Smooth muscle cell (in vitro differentiated cells): Measurements from ENCODE around the gene ANKRD39. TPM values are rescaled to one million over a fixed set of nuclear protein-coding genes. Genes with fewer than 3 reads are reported as not detected.

Source experiments
- DNase-seq: peaks from one replicate; lab custom pipeline; 2025; ENCODE audit not compliant: unreplicated experiment; lab: John Stamatoyannopoulos, UW
- H2AFZ ChIP-seq: fragments of 200-600 bp; sonication (generic); 2 replicates; pipeline ENCODE4 v1.6.0; 2016; ENCODE audit warnings: antibody characterized with exemption, low read depth, mild to moderate bottlenecking
- H3F3A ChIP-seq: fragments of 200-600 bp; sonication (generic); 2 replicates; pipeline ENCODE4 v1.6.0; 2017; ENCODE audit warnings: antibody characterized with exemption, low read depth
- H3K27ac ChIP-seq: fragments of 200-600 bp; sonication (generic); 2 replicates; pipeline ENCODE4 v1.5.1; 2016; ENCODE audit warnings: low read depth, mild to moderate bottlenecking
- H3K27me3 ChIP-seq: fragments of 200-600 bp; sonication (generic); 2 replicates; pipeline ENCODE4 v1.6.1; 2016; ENCODE audit warnings: low read depth, mild to moderate bottlenecking
- H3K36me3 ChIP-seq: fragments of 200-600 bp; sonication (generic); 2 replicates; pipeline ENCODE4 v1.5.1; 2016; ENCODE audit warnings: low read depth
- H3K4me1 ChIP-seq: fragments of 200-600 bp; sonication (generic); 2 replicates; pipeline ENCODE4 v1.5.1; 2016; ENCODE audit warnings: low read depth
- H3K4me2 ChIP-seq: fragments of 200-600 bp; sonication (generic); 2 replicates; pipeline ENCODE4 v1.6.0; 2016; ENCODE audit warnings: mild to moderate bottlenecking
- H3K4me3 ChIP-seq: fragments of 200-600 bp; sonication (generic); 2 replicates; pipeline ENCODE4 v1.5.1; 2016; ENCODE audit warnings: mild to moderate bottlenecking
- H3K79me2 ChIP-seq: fragments of 200-600 bp; sonication (generic); 2 replicates; pipeline ENCODE4 v1.6.0; 2016; ENCODE audit warnings: low read depth, mild to moderate bottlenecking
- H3K9ac ChIP-seq: fragments of 200-600 bp; sonication (generic); 2 replicates; pipeline ENCODE4 v1.6.0; 2016; ENCODE audit warnings: low read depth
- H3K9me3 ChIP-seq: fragments of 200-600 bp; sonication (generic); replicated peaks from 2 replicates; pipeline ENCODE4 v1.5.1; 2016; ENCODE audit warnings: low read depth
- H4K20me1 ChIP-seq: fragments of 200-600 bp; sonication (generic); 2 replicates; pipeline ENCODE4 v1.6.0; 2016; ENCODE audit warnings: low read depth
- WGBS: methylation state at CpG from one replicate; pipeline ENCODE4 v1.1.7; 2016; ENCODE audit warnings: low lambda C conversion rate; 5-methylcytosine and 5-hydroxymethylcytosine counted together
- polyA plus RNA-seq: library from polyadenylated mRNA; unstranded; fragments of >200 nt; fragmentation: Nextera tagmentation; extraction: Ambion mirVana; gene quantifications from 2 replicates; pipeline ENCODE4 v1.2.1, GENCODE V29; 2016
- total RNA-seq: library from RNA; depleted of rRNA; stranded (reverse); fragments of >200 nt; gene quantifications from 2 replicates; pipeline ENCODE4 v1.2.3, GENCODE V29; 2014
- TF ChIP-seq, protein P1 (sequence below): fragments of 200-600 bp; sonication (generic); IDR thresholded peaks from 2 replicates; pipeline ENCODE4 v1.5.1; 2017; ENCODE audit warnings: borderline replicate concordance, mild to moderate bottlenecking, antibody characterized with exemption; ENCODE audit not compliant: insufficient read depth, poor library complexity, severe bottlenecking

Gene ANKRD39
- total and polyA plus RNA-seq, 2 experiments from 2014 or later, result 7.9 to 16.5 TPM

DNA sequence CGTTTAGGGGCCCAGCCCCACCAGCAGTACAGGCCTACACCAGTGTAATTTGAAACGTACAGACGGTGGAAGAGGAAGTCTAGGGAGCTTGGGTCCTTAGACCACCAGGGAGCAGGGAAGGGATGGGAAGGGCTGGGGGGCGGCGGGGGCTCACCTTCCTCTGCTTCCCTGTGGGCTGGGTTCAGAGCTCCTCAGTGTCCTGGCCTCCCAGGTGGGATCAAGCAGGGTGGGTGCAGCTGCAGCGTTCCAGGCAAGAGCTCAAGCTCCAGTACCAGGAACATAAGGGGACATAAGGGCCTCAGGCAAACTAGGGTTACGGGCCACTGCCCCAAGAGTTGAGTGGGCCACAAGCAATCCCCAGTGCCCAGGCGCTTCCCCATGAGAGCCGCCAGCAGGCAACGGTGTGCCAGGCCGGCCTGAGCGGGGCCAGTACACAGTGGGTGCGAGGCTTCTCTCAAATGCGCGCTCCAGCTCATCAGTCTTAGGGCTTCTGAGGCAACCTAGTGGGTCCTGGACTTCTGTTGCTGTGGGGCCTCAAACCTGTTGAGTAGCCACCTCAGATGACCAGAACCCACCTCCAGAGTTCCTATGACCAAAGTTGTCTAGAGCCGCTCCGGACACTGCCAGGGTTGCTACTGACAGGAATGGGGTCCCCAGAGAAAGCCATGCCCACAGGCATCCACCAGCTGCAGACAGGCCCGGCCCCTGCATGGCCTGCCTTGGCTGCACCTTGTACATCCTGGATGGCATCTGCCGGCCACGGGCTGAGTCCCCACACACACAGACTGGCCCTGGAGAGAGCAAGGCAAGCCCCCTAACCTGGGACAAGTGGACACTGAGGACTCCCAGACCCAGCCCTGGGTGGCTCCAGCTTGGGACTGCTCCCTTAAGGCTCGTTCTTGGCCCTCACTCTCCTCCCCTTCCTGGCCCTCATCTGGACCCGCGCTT, 19.2 kb downstream of the ANKRD39 start:
- Histone ChIP-seq H3F3A (no peaks in the 10 kb centered on the region), H4K20me1 (no peaks in the 10 kb centered on the region), H2AFZ (no peak overlapping the region), H3K79me2 (no peaks in the 10 kb centered on the region), H3K4me3 (no peak overlapping the region), H3K27me3 (no peaks in the 10 kb centered on the region), H3K9ac (no peak overlapping the region), H3K9me3 (no peaks in the 10 kb centered on the region), H3K4me2 (no peak overlapping the region), H3K36me3 (no peaks in the 10 kb centered on the region), H3K4me1 (no peaks in the 10 kb centered on the region), H3K27ac (no peak overlapping the region)
- WGBS, result 96% methylated on average over 23 of the region's 23 CpGs
- DNase-seq, result no peak
- TF ChIP-seq, protein P1, sequence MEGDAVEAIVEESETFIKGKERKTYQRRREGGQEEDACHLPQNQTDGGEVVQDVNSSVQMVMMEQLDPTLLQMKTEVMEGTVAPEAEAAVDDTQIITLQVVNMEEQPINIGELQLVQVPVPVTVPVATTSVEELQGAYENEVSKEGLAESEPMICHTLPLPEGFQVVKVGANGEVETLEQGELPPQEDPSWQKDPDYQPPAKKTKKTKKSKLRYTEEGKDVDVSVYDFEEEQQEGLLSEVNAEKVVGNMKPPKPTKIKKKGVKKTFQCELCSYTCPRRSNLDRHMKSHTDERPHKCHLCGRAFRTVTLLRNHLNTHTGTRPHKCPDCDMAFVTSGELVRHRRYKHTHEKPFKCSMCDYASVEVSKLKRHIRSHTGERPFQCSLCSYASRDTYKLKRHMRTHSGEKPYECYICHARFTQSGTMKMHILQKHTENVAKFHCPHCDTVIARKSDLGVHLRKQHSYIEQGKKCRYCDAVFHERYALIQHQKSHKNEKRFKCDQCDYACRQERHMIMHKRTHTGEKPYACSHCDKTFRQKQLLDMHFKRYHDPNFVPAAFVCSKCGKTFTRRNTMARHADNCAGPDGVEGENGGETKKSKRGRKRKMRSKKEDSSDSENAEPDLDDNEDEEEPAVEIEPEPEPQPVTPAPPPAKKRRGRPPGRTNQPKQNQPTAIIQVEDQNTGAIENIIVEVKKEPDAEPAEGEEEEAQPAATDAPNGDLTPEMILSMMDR, result no peak

DNA sequence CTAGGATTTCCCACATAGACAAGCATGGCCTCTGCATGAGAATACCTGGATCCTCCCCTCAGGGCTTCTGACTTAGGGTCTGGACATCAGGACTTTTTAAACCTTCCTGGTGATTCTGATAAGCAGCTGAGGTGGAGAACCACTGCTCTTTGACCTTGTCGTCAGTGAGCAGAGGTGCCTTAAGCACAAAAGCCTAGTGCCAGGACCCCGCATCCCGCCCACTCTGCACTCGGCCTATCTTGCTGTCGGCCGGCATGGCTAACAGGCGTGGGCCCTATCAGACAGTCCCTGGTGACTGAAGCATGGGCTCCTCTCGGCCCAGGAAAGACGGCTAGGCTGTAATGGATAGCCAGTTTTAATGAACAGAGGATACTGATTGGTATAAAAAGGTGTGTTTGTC, 20.2 kb downstream of the ANKRD39 start:
- Histone ChIP-seq H4K20me1 (no peaks in the 10 kb centered on the region), H3K9me3 (no peaks in the 10 kb centered on the region), H3K27me3 (no peaks in the 10 kb centered on the region), H3K4me1 (peaks cover 9% of the 10 kb centered on the region), H3K9ac (no peak overlapping the region), H3K36me3 (no peaks in the 10 kb centered on the region), H3K27ac (no peak overlapping the region), H2AFZ (no peak overlapping the region), H3K79me2 (no peaks in the 10 kb centered on the region), H3K4me3 (no peak overlapping the region), H3F3A (no peaks in the 10 kb centered on the region), H3K4me2 (no peak overlapping the region)
- DNase-seq, result no peak
- TF ChIP-seq, protein P1, result no peak
- 78% methylated on average over 9 of the region's 9 CpGs for WGBS

DNA sequence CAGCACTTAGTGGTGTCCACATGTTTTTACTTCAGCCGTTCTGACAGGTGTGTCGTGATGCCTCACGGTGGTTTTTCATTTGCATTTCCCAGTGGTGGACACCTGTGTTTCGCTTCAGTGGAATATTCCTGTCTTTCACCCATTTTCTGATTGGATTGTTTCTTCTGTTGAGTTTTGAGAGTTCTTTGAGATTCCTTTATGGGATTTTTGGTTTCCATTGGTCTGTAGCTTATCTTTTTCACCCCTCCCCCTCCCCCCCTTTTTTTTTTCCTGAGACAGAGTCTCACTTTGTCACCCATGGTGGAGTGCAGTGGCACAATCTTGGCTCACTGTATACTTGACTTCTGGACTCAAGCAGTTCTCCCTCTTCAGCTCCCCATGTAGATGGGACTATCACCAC, 22.0 kb downstream of the ANKRD39 start:
- Histone ChIP-seq H3K9me3 (no peaks in the 10 kb centered on the region), H3K27me3 (no peaks in the 10 kb centered on the region), H3K4me3 (no peak overlapping the region), H2AFZ (no peak overlapping the region), H3F3A (no peaks in the 10 kb centered on the region), H4K20me1 (no peaks in the 10 kb centered on the region), H3K36me3 (no peaks in the 10 kb centered on the region), H3K4me1 (peaks cover 14% of the 10 kb centered on the region), H3K4me2 (no peak overlapping the region), H3K9ac (no peak overlapping the region), H3K27ac (no peak overlapping the region), H3K79me2 (no peaks in the 10 kb centered on the region)
- TF ChIP-seq, protein P1, result no peak
- WGBS, result 97% methylated on average over 4 of the region's 4 CpGs
- DNase-seq, result no peak
